ENCODE data around the gene MEGF6.

The MEGF6 gene

GRCh38 chr1:3646596-3646995, 35.3 kb upstream of the MEGF6 start:
- no peak for DNase-seq
- no peak overlapping the region for H3K27ac ChIP-seq
- no peaks in the 10 kb centered on the region for H3K9me3 ChIP-seq
- TF ChIP-seq CTCF (IDR thresholded peaks at IDR 0.05): no peak
- intact Hi-C loops (cut with DNase I; ENCODE audit: low total_unique reads): no loop called here
- H3K27me3 ChIP-seq: peaks cover 12 to 13% of the 10 kb centered on the region in 2 donors
- H3K36me3 ChIP-seq: peaks cover 23 to 51% (median 23%) of the 10 kb centered on the region in 3 donors
- no peak overlapping the region for H3K4me3 ChIP-seq
- H3K4me1 ChIP-seq: peaks cover 0 to 29% (median 25%) of the 10 kb centered on the region in 4 donors

GRCh38 chr1:3645666-3646355, 34.5 kb upstream of the MEGF6 start:
- TF ChIP-seq CTCF (IDR thresholded peaks at IDR 0.05): no peak
- Histone ChIP-seq H3K4me3 (no peak overlapping the region), H3K9me3 (no peaks in the 10 kb centered on the region), H3K36me3 (peaks cover 23 to 59% (median 29%) of the 10 kb centered on the region in 3 donors), H3K27me3 (peaks cover 4 to 5% of the 10 kb centered on the region in 2 donors), H3K4me1 (peaks cover 0 to 21% (median 17%) of the 10 kb centered on the region in 4 donors), H3K27ac (no peak overlapping the region)
- intact Hi-C loops (cut with DNase I; ENCODE audit: low total_unique reads): no loop called here
- DNase-seq: no peak

GRCh38 chr1:3645247-3645646, 33.9 kb upstream of the MEGF6 start:
- Histone ChIP-seq H3K27me3 (no peaks in the 10 kb centered on the region), H3K27ac (no peak overlapping the region), H3K4me1 (peaks cover 0 to 15% (median 11%) of the 10 kb centered on the region in 4 donors), H3K36me3 (peaks cover 27 to 65% (median 31%) of the 10 kb centered on the region in 3 donors), H3K4me3 (no peak overlapping the region), H3K9me3 (no peaks in the 10 kb centered on the region)
- TF ChIP-seq CTCF (IDR thresholded peaks at IDR 0.05): no peak
- DNase-seq: no peak
- intact Hi-C loops (cut with DNase I; ENCODE audit: low total_unique reads): no loop called here

GRCh38 chr1:3644273-3644672, 33.0 kb upstream of the MEGF6 start:
- Histone ChIP-seq H3K27me3 (no peaks in the 10 kb centered on the region), H3K4me1 (peaks cover 0 to 9% (median 7%) of the 10 kb centered on the region in 4 donors), H3K36me3 (peaks cover 36 to 74% (median 37%) of the 10 kb centered on the region in 3 donors), H3K4me3 (no peak overlapping the region), H3K9me3 (no peaks in the 10 kb centered on the region), H3K27ac (no peak overlapping the region)
- no peak for DNase-seq
- intact Hi-C loops (cut with DNase I; ENCODE audit: low total_unique reads): no loop called here
- TF ChIP-seq CTCF (IDR thresholded peaks at IDR 0.05): no peak

GRCh38 chr1:3642919-3643675, 31.8 kb upstream of the MEGF6 start:
- Histone ChIP-seq H3K9me3 (no peaks in the 10 kb centered on the region), H3K36me3 (peaks cover 44 to 86% (median 47%) of the 10 kb centered on the region in 3 donors), H3K4me3 (no peak overlapping the region), H3K4me1 (no peaks in the 10 kb centered on the region), H3K27me3 (no peaks in the 10 kb centered on the region), H3K27ac (no peak overlapping the region)
- DNase-seq: no peak
- intact Hi-C loops (cut with DNase I; ENCODE audit: low total_unique reads): no loop called here
- TF ChIP-seq CTCF (IDR thresholded peaks at IDR 0.05): no peak
